ENCODE measurements around the gene CHL1. TPM values are rescaled to one million over a fixed set of nuclear protein-coding genes. Genes with fewer than 3 reads are reported as not detected.

The CHL1 gene
- total RNA-seq, 1 donor from 2014 or later, result 0.44 TPM

- no peaks in the 10 kb centered on the region for H3K27me3 Mint-ChIP-seq (ENCODE audit: low read depth)
Measured at GRCh38 chr3:243356-243725, 46.8 kb downstream of the CHL1 start.

GRCh38 chr3:244041-244440 lies 47.5 kb downstream of the CHL1 start:
- no peak for TF ChIP-seq CTCF (conservative IDR thresholded peaks at IDR 0.05)
- Mint-ChIP-seq H3K36me3 (ENCODE audit: low read depth) (no peaks in the 10 kb centered on the region), H3K4me3 (no peak overlapping the region), H3K27me3 (ENCODE audit: low read depth) (no peaks in the 10 kb centered on the region), H3K9me3 (peaks cover 10% of the 10 kb centered on the region), H3K27ac (ENCODE audit: unreplicated experiment) (no peak overlapping the region), H3K4me1 (no peaks in the 10 kb centered on the region)
- DNase-seq (ENCODE audit: low read depth, low spot score), result no peak

More at GRCh38 chr3:243356-243725, 46.8 kb downstream of the CHL1 start:
- Mint-ChIP-seq H3K4me1 (no peaks in the 10 kb centered on the region), H3K27ac (ENCODE audit: unreplicated experiment) (no peak overlapping the region), H3K9me3 (peaks cover 10% of the 10 kb centered on the region), H3K4me3 (no peak overlapping the region), H3K36me3 (ENCODE audit: low read depth) (no peaks in the 10 kb centered on the region)
- TF ChIP-seq CTCF (conservative IDR thresholded peaks at IDR 0.05), result no peak
- DNase-seq (ENCODE audit: low read depth, low spot score), result no peak

- no peak for TF ChIP-seq CTCF (conservative IDR thresholded peaks at IDR 0.05)
- no peaks in the 10 kb centered on the region for H3K4me1 Mint-ChIP-seq
Measured at GRCh38 chr3:247916-248315, 51.4 kb downstream of the CHL1 start.

GRCh38 chr3:248864-249520 lies 52.4 kb downstream of the CHL1 start:
- H3K36me3 Mint-ChIP-seq (ENCODE audit: low read depth), result no peaks in the 10 kb centered on the region
- no peaks in the 10 kb centered on the region for H3K4me1 Mint-ChIP-seq
- no peak for DNase-seq (ENCODE audit: low read depth, low spot score)
- no peak overlapping the region for H3K27ac Mint-ChIP-seq (ENCODE audit: unreplicated experiment)
- peaks cover 5% of the 10 kb centered on the region for H3K9me3 Mint-ChIP-seq
- no peak for TF ChIP-seq CTCF (conservative IDR thresholded peaks at IDR 0.05)
- H3K4me3 Mint-ChIP-seq, result no peak overlapping the region
- no peaks in the 10 kb centered on the region for H3K27me3 Mint-ChIP-seq (ENCODE audit: low read depth)

More at GRCh38 chr3:247916-248315, 51.4 kb downstream of the CHL1 start:
- peaks cover 4% of the 10 kb centered on the region for H3K9me3 Mint-ChIP-seq
- no peaks in the 10 kb centered on the region for H3K36me3 Mint-ChIP-seq (ENCODE audit: low read depth)
- no peak for DNase-seq (ENCODE audit: low read depth, low spot score)
- H3K4me3 Mint-ChIP-seq, result no peak overlapping the region
- no peaks in the 10 kb centered on the region for H3K27me3 Mint-ChIP-seq (ENCODE audit: low read depth)
- no peak overlapping the region for H3K27ac Mint-ChIP-seq (ENCODE audit: unreplicated experiment)

- H3K27me3 Mint-ChIP-seq (ENCODE audit: low read depth), result no peaks in the 10 kb centered on the region
- no peak for TF ChIP-seq CTCF (conservative IDR thresholded peaks at IDR 0.05)
- DNase-seq (ENCODE audit: low read depth, low spot score), result no peak
- no peaks in the 10 kb centered on the region for H3K4me1 Mint-ChIP-seq
- no peaks in the 10 kb centered on the region for H3K36me3 Mint-ChIP-seq (ENCODE audit: low read depth)
- H3K9me3 Mint-ChIP-seq, result peaks cover 3% of the 10 kb centered on the region
- no peak overlapping the region for H3K4me3 Mint-ChIP-seq
- no peak overlapping the region for H3K27ac Mint-ChIP-seq (ENCODE audit: unreplicated experiment)
Measured at GRCh38 chr3:249587-250262, 53.2 kb downstream of the CHL1 start.

Data from neural crest cell (in vitro differentiated cells).